Measurements from ENCODE around the gene FBXO33. TPM values are rescaled to one million over a fixed set of nuclear protein-coding genes. Genes with fewer than 3 reads are reported as not detected.
"Not testable (repeated sequence)": the region's sequence is repeated elsewhere in the genome, so short reads cannot be mapped to it uniquely, and the experiment has no call there.

FBXO33 gene
- total RNA-seq, 1 experiment from 2014 or later, result 8.8 TPM

DNA sequence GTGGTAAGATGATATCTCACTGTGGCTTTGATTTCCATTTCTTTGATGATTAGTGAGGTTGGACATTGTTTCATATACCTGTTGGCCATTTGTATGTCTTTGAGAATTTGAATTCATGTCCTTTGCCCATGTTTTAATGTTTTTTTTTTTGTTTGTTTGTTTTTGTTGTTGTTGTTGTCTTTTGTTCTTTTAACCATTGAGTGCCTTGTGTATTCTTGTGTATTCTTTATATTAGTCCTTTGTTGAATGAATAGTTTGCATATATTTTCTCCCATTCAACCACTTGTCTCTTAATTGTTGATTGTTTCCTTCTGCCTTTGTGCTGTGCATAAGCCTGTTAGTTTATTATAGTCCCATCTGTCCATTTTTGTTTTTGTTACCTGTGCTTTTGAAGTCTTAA, 71.9 kb downstream of the FBXO33 start:
- no peak overlapping the region for H3K27ac Mint-ChIP-seq
- Histone ChIP-seq H3K79me2 (ENCODE audit: insufficient read depth, low read length) (no peaks in the 10 kb centered on the region), H4K8ac (replicated peaks; ENCODE audit: insufficient read length, low read depth, low read length) (no peak overlapping the region), H3K27ac (ENCODE audit: insufficient read length, low read depth, low read length) (no peak overlapping the region), H3K18ac (ENCODE audit: insufficient read length, low read depth, low read length) (no peak overlapping the region), H4K5ac (ENCODE audit: insufficient read length, low read depth, low read length) (no peak overlapping the region), H2BK5ac (ENCODE audit: insufficient read length, low read length) (no peak overlapping the region), H4K20me1 (ENCODE audit: control insufficient read depth, insufficient read depth, insufficient read length) (no peaks in the 10 kb centered on the region), H3K9me3 (ENCODE audit: control insufficient read depth, low read depth, low read length) (peaks cover 5% of the 10 kb centered on the region), H3T11ph (ENCODE audit: low read length) (no peak overlapping the region), H3K4me1 (ENCODE audit: insufficient read depth, low read length) (no peaks in the 10 kb centered on the region), H2BK12ac (ENCODE audit: insufficient read length, low read depth, low read length) (no peak overlapping the region), H2BK15ac (ENCODE audit: low read depth, low read length) (no peak overlapping the region), H3K56ac (ENCODE audit: insufficient read length, low read depth, low read length) (no peak overlapping the region), H3K79me1 (ENCODE audit: insufficient read depth, low read depth, low read length, poor library complexity, severe bottlenecking) (no peaks in the 10 kb centered on the region), H2AK5ac (ENCODE audit: insufficient read length, low read length) (no peak overlapping the region), H4K91ac (ENCODE audit: insufficient read length, low read depth, low read length) (no peak overlapping the region), H3K4me2 (ENCODE audit: insufficient read depth, insufficient read length, low read length) (no peak overlapping the region), H3K23ac (ENCODE audit: insufficient read length, low read depth, low read length) (no peak overlapping the region), H3K9ac (ENCODE audit: extremely low read depth, insufficient read length, low read length) (no peak overlapping the region), H3K4ac (ENCODE audit: low read depth, low read length) (no peak overlapping the region), H3K27me3 (ENCODE audit: insufficient read depth, low read length) (no peaks in the 10 kb centered on the region), H2BK20ac (ENCODE audit: low read depth, low read length, poor library complexity, severe bottlenecking) (no peak overlapping the region), H2BK120ac (ENCODE audit: low read depth, low read length, poor library complexity, severe bottlenecking) (no peak overlapping the region), H2AFZ (ENCODE audit: low read length) (no peak overlapping the region), H3K14ac (ENCODE audit: insufficient read depth, low read length) (no peak overlapping the region), H3K23me2 (ENCODE audit: insufficient read length, low read depth, low read length, poor library complexity, severe bottlenecking) (no peaks in the 10 kb centered on the region)
- no peak overlapping the region for H3K4me3 Mint-ChIP-seq
- DNase-seq, result no peak
- no peak for TF ChIP-seq CTCF (conservative IDR thresholded peaks at IDR 0.05)
- H3K9me3 Mint-ChIP-seq, result peaks cover 28 to 35% of the 10 kb centered on the region in 2 experiments; a peak in 4 of 5 replicates
- H3K36me3 Mint-ChIP-seq (ENCODE audit: insufficient read depth in 1 of 3, low read depth in 3 of 3), result peaks cover 43 to 51% (median 44%) of the 10 kb centered on the region in 3 experiments
- H3K27me3 Mint-ChIP-seq (ENCODE audit: low read depth), result no peaks in the 10 kb centered on the region
- H3K4me1 Mint-ChIP-seq, result no peaks in the 10 kb centered on the region

- H3K79me2 ChIP-seq (ENCODE audit: insufficient read depth, low read length); H3K56ac ChIP-seq (ENCODE audit: insufficient read length, low read depth, low read length); H2BK5ac ChIP-seq (ENCODE audit: insufficient read length, low read length); H3K4me1 ChIP-seq (ENCODE audit: insufficient read depth, low read length); H2BK12ac ChIP-seq (ENCODE audit: insufficient read length, low read depth, low read length); H2AK5ac ChIP-seq (ENCODE audit: insufficient read length, low read length); H2BK120ac ChIP-seq (ENCODE audit: low read depth, low read length, poor library complexity, severe bottlenecking); H2AFZ ChIP-seq (ENCODE audit: low read length); H3K79me1 ChIP-seq (ENCODE audit: insufficient read depth, low read depth, low read length, poor library complexity, severe bottlenecking); H3K18ac ChIP-seq (ENCODE audit: insufficient read length, low read depth, low read length); H3K23ac ChIP-seq (ENCODE audit: insufficient read length, low read depth, low read length); H2BK20ac ChIP-seq (ENCODE audit: low read depth, low read length, poor library complexity, severe bottlenecking); H3K27me3 Mint-ChIP-seq (ENCODE audit: low read depth); H3K27ac Mint-ChIP-seq; H3K4me1 Mint-ChIP-seq; H3T11ph ChIP-seq (ENCODE audit: low read length); H3K9ac ChIP-seq (ENCODE audit: extremely low read depth, insufficient read length, low read length); H3K14ac ChIP-seq (ENCODE audit: insufficient read depth, low read length); H3K4ac ChIP-seq (ENCODE audit: low read depth, low read length); H3K9me3 ChIP-seq (ENCODE audit: control insufficient read depth, low read depth, low read length); H3K23me2 ChIP-seq (ENCODE audit: insufficient read length, low read depth, low read length, poor library complexity, severe bottlenecking); H4K8ac ChIP-seq (replicated peaks; ENCODE audit: insufficient read length, low read depth, low read length); H4K91ac ChIP-seq (ENCODE audit: insufficient read length, low read depth, low read length); DNase-seq; H3K27ac ChIP-seq (ENCODE audit: insufficient read length, low read depth, low read length); H3K27me3 ChIP-seq (ENCODE audit: insufficient read depth, low read length); H3K4me2 ChIP-seq (ENCODE audit: insufficient read depth, insufficient read length, low read length); H4K20me1 ChIP-seq (ENCODE audit: control insufficient read depth, insufficient read depth, insufficient read length); H2BK15ac ChIP-seq (ENCODE audit: low read depth, low read length); H3K4me3 Mint-ChIP-seq; H4K5ac ChIP-seq (ENCODE audit: insufficient read length, low read depth, low read length): not testable (repeated sequence)
- H3K9me3 Mint-ChIP-seq, result peaks cover 26 to 32% of the 10 kb centered on the region in 2 experiments; a peak in 4 of 5 replicates
- H3K36me3 Mint-ChIP-seq (ENCODE audit: insufficient read depth in 1 of 3, low read depth in 3 of 3), result peaks cover 41 to 43% (median 41%) of the 10 kb centered on the region in 3 experiments
- WGBS (ENCODE audit: extremely low coverage, insufficient read length, low lambda C conversion rate), result no CpG with 5 or more reads among the region's 10 CpGs
Measured at GRCh38 chr14:39359069-39359468, 73.2 kb downstream of the FBXO33 start.

Measured in H9 (cell line).